ENCODE data around the gene ASCL3.
"Not testable (repeated sequence)": the region's sequence is repeated elsewhere in the genome, so short reads cannot be mapped to it uniquely, and the experiment has no call there.

Gene ASCL3

DNA sequence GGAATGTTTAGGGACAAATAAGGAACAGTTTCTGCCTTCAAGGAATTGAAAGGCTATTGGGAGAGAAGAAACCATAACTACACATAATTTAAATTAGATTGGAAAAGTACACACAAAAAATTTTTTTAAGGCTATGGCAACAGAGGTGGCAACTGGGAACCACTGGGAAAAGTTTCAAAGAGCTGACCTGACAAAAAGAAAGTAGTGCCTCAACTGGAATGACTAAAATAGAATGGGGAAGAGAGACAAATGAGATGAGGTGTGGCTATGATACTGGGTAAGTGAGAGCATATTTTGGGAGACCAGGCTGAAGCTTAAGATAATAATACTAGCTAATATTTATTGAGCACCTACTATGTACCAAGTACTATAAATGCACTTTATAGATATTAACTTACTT, 34.7 kb downstream of the ASCL3 start:
- DNase-seq: no peak

DNA sequence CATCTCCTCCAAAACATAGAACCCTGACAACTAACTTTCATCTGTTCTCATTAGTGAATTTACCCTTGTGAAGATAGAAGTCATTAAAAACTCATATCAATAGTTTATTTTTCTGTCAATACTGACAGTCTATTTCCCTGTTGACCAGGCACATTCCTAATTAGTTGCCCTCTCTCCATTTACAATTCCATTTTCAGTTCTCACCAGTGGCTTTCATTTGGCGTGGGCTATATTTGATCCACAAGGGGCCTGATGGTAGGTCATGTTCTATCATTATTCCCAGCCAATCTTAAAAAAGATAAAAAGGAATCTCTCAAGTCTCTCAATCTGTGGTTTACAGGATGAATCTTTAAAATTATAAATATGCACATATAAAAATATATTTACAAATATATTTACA, 35.7 kb downstream of the ASCL3 start:
- no peak for DNase-seq

DNA sequence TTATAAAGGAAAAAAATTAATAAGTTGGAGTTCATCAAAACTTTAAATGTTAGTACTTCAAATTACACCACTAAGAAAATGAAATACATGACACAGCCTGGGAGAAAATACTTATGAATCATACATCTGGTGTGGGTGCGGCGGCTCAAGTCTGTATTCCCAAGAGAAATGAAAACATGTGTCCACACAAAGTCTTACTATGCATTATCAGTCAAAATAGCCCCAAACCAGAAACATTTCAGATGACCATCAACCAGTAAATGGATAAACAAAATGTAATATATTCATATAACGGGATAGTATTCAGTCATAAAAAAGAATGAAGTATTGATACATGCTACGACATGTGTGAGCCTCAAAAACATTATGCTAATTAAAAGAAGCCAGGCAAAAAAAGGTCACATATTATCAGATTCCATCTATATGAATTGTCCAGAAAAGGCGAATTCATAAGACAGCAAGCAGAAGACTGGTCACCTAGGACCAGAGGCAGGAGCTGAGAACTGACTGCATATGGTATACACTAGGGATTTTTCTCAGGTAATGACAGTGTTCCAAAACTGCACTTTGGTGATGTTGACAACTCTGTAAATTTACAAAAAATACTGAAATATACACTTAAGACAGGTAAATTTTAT, 37.2 kb downstream of the ASCL3 start:
- DNase-seq: no peak

DNA sequence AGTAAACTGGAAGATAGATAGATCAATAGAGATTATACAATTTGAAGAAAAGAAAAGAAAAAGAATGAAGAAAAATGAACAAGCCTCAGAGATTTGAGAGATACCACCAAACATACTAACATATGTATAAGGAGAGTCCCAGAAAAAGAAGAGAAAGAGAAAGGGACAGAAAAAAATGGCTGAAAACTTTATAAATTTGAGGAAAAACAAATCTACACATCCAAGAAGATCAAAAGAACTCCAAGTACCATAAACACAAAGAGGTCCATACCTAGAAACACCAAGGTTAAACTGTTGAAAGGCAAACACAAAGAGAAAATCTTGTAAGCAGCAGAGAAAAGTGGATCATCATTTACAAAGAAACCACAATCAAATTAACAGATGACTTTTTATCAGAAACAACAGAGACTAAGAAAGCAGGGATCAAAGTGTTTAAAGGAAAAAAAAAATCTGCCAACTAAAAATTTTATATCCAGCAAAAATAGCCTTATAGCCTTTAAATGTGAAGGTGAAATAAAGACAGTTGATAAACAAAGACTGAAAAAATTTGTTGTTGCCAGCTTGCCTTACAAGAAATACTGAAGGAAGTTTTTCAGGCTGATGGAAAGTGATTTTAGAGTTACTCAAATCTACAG, 43.6 kb downstream of the ASCL3 start:
- no peak for DNase-seq

DNA sequence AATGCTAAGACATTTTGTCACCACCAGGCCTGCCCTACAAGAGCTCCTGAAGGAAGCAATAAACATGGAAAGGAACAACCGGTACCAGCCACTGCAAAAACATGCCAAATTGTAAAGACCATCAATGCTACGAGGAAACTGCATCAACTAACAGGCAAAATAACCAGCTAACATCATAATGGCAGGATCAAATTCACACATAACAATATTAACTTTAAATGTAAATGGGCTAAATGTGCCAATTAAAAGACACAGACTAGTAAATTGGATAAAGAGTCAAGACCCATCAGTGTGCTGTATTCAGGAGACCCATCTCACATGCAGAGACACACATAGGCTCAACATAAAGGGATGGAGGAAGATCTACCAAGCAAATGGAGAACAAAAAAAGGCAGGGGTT, 51.6 kb downstream of the ASCL3 start:
- DNase-seq: not testable (repeated sequence)

All from eye (tissue), 1 donor.